ENCODE measurements around the gene MYOZ2. TPM values are rescaled to one million over a fixed set of nuclear protein-coding genes. Genes with fewer than 3 reads are reported as not detected.
"Not testable (repeated sequence)": the region's sequence is repeated elsewhere in the genome, so short reads cannot be mapped to it uniquely, and the experiment has no call there.

The MYOZ2 gene
- total RNA-seq, 1 donor from 2014 or later = 0.49 TPM

GRCh38 chr4:119139822-119140252, 4.2 kb downstream of the MYOZ2 start:
- Histone ChIP-seq H3K4me1 (peaks cover 10% of the 10 kb centered on the region), H3K36me3 (no peaks in the 10 kb centered on the region), H3K4me3 (no peak overlapping the region), H3K27ac (no peak overlapping the region), H3K27me3 (no peaks in the 10 kb centered on the region), H3K9me3 (no peaks in the 10 kb centered on the region)
- DNase-seq (ENCODE audit: extremely low spot score in 2 of 2) = no peak
- TF ChIP-seq POLR2AphosphoS5 (IDR thresholded peaks at IDR 0.05; ENCODE audit: insufficient read depth in 1 of 2, low read depth in 1 of 2) (no peak), CTCF (IDR thresholded peaks at IDR 0.05) (no peak), POLR2A (IDR thresholded peaks at IDR 0.05) (no peak)
- intact Hi-C loops (cut with DNase I) = no loop called here

DNA sequence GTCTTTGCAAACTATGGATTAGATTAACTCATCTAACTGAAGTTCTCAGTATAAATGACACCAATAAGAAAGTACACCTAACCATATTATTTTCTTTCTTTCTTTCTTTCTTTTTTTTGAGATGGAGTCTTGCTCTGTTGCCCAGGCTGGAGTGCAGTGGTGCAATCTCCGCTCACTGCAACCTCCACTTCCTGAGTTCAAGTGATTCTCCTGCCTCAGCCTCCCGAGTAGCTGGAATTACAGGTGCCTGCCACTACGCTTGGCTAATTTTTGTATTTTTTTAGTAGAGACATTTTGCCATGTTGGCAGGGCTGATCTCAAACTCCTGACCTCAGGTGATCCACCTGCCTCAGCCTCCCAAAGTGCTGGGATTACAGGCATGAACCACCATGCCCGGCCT, 5.7 kb downstream of the MYOZ2 start:
- intact Hi-C loops (cut with DNase I); H3K9me3 ChIP-seq; DNase-seq (ENCODE audit: extremely low spot score in 2 of 2); H3K4me3 ChIP-seq; H3K36me3 ChIP-seq; H3K27ac ChIP-seq; H3K27me3 ChIP-seq: not testable (repeated sequence)
- H3K4me1 ChIP-seq = peaks cover 10% of the 10 kb centered on the region

DNA sequence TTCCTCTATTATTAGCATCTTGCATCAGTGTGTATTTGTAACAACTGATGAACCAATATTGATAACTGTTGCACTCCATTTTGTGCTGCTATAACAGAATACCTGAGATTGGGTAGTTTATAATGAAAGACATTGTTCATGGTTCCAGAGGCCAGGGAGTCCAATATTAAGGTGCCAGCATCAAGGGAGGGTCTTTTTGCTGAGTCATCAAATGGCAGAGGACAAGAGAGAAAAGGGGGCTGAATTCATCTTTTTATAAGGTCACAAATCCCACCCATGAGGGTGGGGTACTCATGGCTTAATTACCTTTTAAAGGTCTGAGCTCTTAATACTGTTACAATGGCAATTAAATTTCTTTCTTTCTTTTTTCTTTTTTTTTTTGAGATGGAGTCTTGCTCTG, 7.2 kb downstream of the MYOZ2 start:
- Histone ChIP-seq H3K36me3 (no peaks in the 10 kb centered on the region), H3K27me3 (no peaks in the 10 kb centered on the region), H3K9me3 (no peaks in the 10 kb centered on the region), H3K4me1 (peaks cover 10% of the 10 kb centered on the region), H3K4me3 (no peak overlapping the region), H3K27ac (no peak overlapping the region)
- DNase-seq (ENCODE audit: extremely low spot score in 2 of 2) = no peak
- no peak for TF ChIP-seq POLR2A (IDR thresholded peaks at IDR 0.05)
- no peak for TF ChIP-seq POLR2AphosphoS5 (IDR thresholded peaks at IDR 0.05; ENCODE audit: insufficient read depth in 1 of 2, low read depth in 1 of 2)
- no peak for TF ChIP-seq CTCF (IDR thresholded peaks at IDR 0.05)
- intact Hi-C loops (cut with DNase I) = no loop called here

GRCh38 chr4:119143341-119143740, 7.7 kb downstream of the MYOZ2 start:
- H3K4me1 ChIP-seq = peaks cover 10% of the 10 kb centered on the region
- H3K4me3 ChIP-seq; intact Hi-C loops (cut with DNase I); H3K27me3 ChIP-seq; H3K9me3 ChIP-seq; DNase-seq (ENCODE audit: extremely low spot score in 2 of 2); H3K36me3 ChIP-seq; H3K27ac ChIP-seq: not testable (repeated sequence)

GRCh38 chr4:119149110-119149509, 13.5 kb downstream of the MYOZ2 start:
- Histone ChIP-seq H3K27me3 (no peaks in the 10 kb centered on the region), H3K36me3 (no peaks in the 10 kb centered on the region), H3K4me3 (no peak overlapping the region), H3K9me3 (no peaks in the 10 kb centered on the region), H3K4me1 (no peaks in the 10 kb centered on the region), H3K27ac (no peak overlapping the region)
- DNase-seq (ENCODE audit: extremely low spot score in 2 of 2) = no peak
- TF ChIP-seq POLR2A (IDR thresholded peaks at IDR 0.05) (no peak), CTCF (IDR thresholded peaks at IDR 0.05) (no peak), POLR2AphosphoS5 (IDR thresholded peaks at IDR 0.05; ENCODE audit: insufficient read depth in 1 of 2, low read depth in 1 of 2) (no peak)
- intact Hi-C loops (cut with DNase I) = no loop called here

DNA sequence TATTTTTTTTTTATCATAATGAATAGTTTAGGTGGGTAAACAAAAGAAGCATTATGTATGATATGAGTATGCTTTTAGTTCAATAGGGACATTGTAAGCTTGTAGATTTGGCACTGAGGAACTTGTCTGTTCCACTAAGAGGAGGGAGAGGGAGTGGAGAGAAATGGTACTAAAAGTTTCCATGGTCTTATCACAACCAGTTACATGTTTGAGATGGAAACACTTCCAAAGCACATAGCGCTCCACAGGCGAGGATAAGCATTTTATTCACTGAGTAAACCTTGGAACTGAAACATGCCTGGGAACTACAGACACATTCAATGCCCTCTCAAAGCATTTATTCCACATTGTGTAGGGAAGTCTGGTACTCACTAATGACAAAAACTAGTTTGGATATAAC, 15.5 kb downstream of the MYOZ2 start:
- intact Hi-C loops (cut with DNase I) = no loop called here
- no peak for DNase-seq (ENCODE audit: extremely low spot score in 2 of 2)
- Histone ChIP-seq H3K27me3 (no peaks in the 10 kb centered on the region), H3K36me3 (no peaks in the 10 kb centered on the region), H3K4me1 (no peaks in the 10 kb centered on the region), H3K4me3 (no peak overlapping the region), H3K9me3 (no peaks in the 10 kb centered on the region), H3K27ac (no peak overlapping the region)
- TF ChIP-seq POLR2A (IDR thresholded peaks at IDR 0.05) (no peak), POLR2AphosphoS5 (IDR thresholded peaks at IDR 0.05; ENCODE audit: insufficient read depth in 1 of 2, low read depth in 1 of 2) (no peak), CTCF (IDR thresholded peaks at IDR 0.05) (no peak)
